DOHH2 (cell line): ENCODE results near the gene GLDN.

Source experiments
- EZH2phosphoT487 ChIP-seq: fragments of 200-600 bp; sonication (generic); IDR thresholded peaks from 2 replicates; pipeline ENCODE4 v1.6.1; 2017; ENCODE audit warnings: borderline replicate concordance, mild to moderate bottlenecking, antibody characterized with exemption, low read length, moderate library complexity, mixed read lengths
- TF ChIP-seq, protein P1 (sequence below): fragments of 200-600 bp; sonication (generic); IDR thresholded peaks from one replicate; pipeline ENCODE4 v1.5.1; 2014; ENCODE audit warnings: antibody characterized with exemption, mild to moderate bottlenecking, low read depth, low read length; ENCODE audit not compliant: poor library complexity, severe bottlenecking

DNA sequence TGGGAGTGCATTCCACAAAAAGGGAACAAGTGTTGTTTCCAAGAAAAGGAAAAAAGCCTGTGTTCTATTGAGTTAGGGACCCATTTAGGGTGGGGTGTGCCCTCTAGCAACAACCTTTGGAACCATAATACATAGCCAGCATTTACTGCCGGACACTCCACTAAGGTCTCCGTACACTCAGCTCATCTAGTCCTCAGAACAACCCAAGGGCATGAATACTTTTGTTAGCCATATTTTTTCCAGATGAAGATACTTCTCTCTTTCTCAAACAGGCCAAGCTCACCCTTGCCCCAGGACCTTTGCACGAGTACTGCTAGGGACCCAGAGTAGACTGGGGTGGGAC is 46.2 kb downstream of the GLDN start:
- TF ChIP-seq, protein P1, sequence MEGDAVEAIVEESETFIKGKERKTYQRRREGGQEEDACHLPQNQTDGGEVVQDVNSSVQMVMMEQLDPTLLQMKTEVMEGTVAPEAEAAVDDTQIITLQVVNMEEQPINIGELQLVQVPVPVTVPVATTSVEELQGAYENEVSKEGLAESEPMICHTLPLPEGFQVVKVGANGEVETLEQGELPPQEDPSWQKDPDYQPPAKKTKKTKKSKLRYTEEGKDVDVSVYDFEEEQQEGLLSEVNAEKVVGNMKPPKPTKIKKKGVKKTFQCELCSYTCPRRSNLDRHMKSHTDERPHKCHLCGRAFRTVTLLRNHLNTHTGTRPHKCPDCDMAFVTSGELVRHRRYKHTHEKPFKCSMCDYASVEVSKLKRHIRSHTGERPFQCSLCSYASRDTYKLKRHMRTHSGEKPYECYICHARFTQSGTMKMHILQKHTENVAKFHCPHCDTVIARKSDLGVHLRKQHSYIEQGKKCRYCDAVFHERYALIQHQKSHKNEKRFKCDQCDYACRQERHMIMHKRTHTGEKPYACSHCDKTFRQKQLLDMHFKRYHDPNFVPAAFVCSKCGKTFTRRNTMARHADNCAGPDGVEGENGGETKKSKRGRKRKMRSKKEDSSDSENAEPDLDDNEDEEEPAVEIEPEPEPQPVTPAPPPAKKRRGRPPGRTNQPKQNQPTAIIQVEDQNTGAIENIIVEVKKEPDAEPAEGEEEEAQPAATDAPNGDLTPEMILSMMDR = no peak
- no peak for TF ChIP-seq EZH2phosphoT487
